Measurements from ENCODE around the gene C2.

The C2 gene

GRCh38 chr6:31927242-31927862, at the start of gene C2:
C2 (plus strand) TSS chr6:31927717; CDS start chr6:31927753, 36 bp downstream.
- DNase-seq = no peak

- DNase-seq = no peak
Measured at GRCh38 chr6:31878222-31878621, 49.3 kb upstream of the C2 start.

DNA sequence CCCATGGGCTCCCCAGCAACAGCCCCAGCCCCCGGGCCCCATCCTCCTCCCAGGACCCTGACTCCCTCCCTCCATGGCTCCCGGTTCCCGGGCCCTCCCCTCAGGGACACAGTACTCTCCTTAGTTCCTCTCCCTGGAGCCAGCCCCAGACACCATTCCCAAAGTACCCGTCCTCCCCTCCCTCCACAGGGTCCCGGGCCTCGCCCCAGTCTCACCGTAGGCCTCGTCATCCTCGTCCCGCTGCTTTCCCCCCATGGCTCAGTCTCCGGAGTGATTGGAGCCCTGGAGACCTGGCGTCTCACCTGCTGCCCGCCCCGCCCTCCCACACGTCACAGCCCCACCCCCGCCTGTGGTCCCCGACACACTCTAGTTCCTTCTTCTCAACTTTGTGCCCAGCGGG, 48.8 kb upstream of the C2 start, which contains the start of gene SLC44A4:
TSS of gene SLC44A4 (minus strand) at position 272 of the 400 bp plus-strand sequence. CDS start at position 255, 17 bp downstream.
- DNase-seq = no peak

DNA sequence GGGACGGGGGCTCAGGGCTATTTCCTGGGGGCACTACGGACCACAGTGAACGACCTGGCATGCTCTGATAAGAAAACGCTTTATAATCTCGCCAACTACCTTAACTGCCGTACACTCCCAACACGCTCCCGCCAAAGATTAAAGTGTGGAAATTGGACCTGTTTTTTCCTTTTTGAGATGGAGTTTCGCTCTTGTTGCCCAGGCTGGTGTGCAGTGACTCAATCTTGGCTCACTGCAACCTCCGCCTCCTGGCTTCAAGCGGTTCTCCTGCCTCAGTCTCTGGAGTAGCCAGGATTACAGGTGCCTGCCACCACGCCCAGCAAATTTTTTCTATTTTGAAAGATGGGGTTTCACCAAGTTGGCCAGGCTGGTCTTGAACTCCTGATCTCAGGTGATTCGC, 48.4 kb upstream of the C2 start:
- no peak for DNase-seq

GRCh38 chr6:31879901-31880300, 47.6 kb upstream of the C2 start:
- no peak for DNase-seq

- DNase-seq = no peak
Measured at GRCh38 chr6:31880616-31881015, 46.9 kb upstream of the C2 start.

GRCh38 chr6:31881136-31881859, 46.2 kb upstream of the C2 start:
- DNase-seq = no peak

DNA sequence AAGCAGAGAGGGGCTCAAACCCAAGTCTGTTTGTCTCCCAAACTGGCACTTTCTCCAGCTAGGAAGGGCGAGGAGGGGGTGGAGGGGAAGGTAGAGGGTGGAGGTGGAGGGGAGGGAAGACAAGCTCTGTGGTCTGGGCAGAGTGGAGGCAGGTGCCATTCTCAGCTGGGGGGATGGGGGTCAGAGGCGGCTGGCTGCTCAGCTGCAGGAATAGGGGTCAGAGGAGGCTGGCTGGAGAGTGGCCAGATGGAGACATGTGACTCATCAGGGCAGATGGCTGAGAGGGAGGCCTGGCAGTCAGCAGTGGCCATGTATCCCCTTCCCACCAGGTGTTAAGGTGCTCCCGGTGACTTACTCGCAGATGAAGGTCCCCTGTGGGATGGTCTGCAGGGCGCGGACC, 45.2 kb upstream of the C2 start:
- no peak for DNase-seq

- no peak for DNase-seq
Measured at GRCh38 chr6:31883676-31884075, 43.8 kb upstream of the C2 start.

GRCh38 chr6:31884528-31885035, 42.9 kb upstream of the C2 start:
- no peak for DNase-seq

DNA sequence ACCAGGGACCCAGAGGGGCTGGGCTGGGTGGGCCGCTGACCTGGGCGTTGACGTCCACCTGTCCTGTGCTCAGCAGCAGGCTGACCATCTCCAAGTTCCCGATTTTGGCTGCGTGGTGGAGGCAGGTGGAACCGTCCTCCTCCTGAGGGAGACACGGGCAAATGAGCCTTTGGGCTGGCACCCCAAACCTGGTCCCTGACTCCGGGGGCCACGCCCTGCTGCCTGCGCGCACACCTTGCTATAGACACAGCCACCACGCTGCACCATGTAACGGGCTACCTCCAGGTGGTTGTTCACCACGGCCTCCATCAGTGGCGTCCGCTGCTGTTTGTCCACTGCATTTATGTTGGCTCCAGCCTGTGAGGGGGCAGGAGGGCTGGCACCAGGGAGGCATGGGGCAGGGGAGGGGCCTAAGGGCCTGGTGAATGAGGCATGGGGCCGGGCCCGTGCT, 41.0 kb upstream of the C2 start:
- no peak for DNase-seq

DNA sequence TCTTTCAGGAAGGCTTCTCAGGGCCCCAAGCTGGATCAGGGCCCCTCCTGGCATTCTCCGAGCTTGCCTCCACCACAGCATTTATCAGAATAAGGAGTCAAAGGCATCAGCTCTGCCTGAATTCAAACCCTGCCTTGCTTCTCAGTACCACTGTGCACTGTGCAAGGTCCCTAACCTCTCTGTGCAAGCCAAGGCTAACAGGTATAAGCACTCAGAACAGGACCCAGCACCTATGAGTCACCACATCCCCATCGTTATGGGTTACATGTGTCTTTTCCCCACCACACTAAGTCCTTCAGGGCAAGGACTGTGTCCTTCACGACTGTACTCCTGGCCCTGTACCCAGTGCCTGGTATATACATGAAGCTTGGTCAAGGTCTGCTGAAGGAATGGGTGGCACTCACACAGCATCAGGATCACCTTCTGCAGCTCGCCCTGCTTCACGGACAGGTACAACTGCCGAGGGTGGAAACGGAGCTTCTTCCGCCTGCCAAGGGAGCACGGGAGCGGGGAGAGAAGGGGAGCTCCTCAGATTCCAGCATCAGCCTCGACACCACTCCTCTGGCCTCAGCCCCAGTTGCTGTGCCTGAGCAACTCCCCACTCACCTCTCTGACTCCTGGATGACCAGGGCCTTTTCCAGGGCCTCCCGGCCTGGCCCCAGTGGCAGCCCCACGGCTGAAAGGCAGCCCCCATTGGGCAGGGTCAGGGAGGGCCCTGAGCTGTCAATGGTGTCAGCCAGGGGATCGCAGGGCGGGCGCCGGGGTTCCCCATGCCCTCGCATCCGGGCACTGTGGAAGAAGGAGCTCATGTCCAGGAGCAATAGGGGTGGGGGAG, 40.1 kb upstream of the C2 start:
- no peak for DNase-seq

GRCh38 chr6:31888276-31889258, 39.0 kb upstream of the C2 start:
- no peak for DNase-seq

DNA sequence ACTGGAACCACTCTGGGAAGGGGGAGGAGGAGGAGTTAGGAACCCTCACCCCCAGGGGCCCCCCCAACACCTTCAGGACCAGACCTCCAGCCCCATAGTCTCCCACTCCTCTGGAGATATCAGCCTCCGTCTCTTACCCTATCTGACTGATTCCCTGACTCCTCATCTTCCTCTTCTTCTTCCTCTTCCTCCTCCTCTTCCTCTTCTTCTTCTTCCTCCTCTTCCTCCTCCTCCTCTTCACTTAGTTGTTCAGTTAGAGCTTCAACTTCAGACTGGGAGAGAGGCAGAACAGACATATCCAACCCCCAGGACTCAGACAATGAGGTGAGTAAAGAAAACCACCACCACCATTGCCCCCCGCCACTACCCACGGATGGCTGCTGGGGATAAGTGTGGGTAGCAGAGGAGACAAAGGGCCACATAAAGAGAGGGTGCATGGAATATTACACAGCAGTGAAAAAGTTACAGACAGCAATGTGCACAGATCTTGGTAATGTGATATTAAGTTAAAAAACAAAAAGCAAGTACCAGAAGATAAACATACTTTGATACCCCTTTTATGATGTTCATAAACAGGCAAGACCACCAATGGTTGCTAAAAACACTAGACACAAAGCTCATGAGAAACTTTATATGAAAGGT, 38.1 kb upstream of the C2 start:
- no peak for DNase-seq

- DNase-seq = no peak
Measured at GRCh38 chr6:31892821-31893220, 34.7 kb upstream of the C2 start.

- no peak for DNase-seq
Measured at GRCh38 chr6:31896493-31896855, 31.0 kb upstream of the C2 start.

DNA sequence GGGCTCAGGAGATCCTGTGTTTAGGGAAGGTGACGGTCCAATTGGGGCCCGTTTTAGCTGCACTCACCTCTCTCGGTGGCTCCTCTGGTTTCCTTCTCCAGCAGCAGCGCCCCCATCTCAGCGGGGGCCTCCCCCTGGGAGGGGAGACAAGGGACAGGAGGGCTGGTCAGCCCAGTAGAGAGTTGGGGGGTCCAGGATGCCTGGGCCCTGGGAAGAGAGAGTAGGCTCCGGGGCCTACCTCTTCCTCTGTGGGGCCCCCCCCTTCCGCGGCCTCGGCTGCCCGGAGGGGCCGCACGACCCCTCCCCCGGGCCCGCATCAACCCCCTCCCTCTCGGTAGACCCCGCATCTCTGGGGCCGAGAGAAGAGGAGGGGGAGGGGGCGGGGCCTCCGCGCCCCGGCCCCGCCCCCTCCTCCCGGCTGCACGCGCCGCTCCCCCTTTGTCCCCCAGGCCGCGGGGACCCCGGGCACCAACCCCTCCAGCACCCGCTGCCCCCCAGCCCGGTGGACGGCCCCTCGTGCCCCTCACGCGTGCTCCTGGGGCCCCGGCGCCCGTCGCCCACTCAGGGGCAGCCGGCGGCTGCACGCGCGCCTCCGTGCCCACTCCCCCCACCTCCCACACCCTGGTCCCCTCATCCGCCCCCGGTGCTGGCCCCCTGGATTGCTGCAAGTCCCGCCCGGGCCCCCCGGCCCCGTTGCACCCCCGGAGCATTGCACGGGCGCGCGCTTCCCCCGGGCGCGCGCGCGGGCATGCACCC, 30.5 kb upstream of the C2 start:
- DNase-seq = no peak

DNA sequence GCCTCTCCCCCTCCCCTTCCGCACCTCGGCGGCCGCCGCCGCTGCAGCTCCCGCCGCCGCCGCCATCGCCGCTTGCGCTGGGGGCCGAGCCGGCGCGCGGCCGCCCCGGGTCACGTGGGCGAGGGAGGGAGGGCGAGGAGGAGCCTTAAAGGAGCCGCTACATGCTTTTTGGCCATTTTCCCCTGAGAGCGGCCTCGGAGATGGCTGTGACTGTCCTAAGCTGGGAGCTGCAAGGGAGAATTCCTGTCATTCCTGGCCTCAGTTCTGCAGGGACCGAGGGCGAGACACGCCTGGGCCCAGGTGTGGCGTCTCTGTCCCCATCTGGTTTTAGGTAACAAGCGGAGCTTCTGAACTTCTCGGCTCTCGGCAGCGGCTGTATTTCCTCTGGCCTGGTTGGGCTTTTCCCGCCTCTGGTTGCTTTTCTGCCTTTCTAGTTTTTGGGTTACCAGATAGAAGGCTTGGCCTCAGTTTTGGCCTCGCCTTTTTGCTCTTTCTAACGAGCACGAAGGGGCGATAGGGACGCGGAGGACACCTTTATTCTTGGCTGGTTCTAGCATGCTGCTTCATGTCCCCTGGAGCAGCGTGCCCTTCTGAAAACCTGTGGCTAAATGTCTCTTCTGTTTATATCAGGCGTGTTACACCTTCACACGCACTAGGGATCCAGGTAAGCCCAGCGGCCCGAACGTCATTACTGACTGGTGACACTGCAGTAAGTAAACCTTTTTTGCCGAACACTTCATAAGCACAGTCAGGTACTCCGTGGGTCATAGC, 29.7 kb upstream of the C2 start, which contains the start of gene EHMT2:
TSS of gene EHMT2 (minus strand) at position 87 of the 771 bp plus-strand sequence. CDS start at position 66, 21 bp downstream.
- peak; percentile 91 for DNase-seq

- DNase-seq = no peak
Measured at GRCh38 chr6:31898383-31899011, 29.0 kb upstream of the C2 start.

Measured in right hindlimb (tissue), 1 donor.